Dermis blood vessel endothelial cell (primary cell): ENCODE data around the gene HSH2D. TPM values are rescaled to one million over a fixed set of nuclear protein-coding genes. Genes with fewer than 3 reads are reported as not detected.

Experiments used
- DNase-seq: peaks from one replicate; pipeline ENCODE4 v3.0.0; 2010
- total RNA-seq: library from RNA; depleted of rRNA; stranded (reverse); fragments of >200 nt; gene quantifications from 2 replicates; pipeline ENCODE4 v1.2.3, GENCODE V29; 2014

The HSH2D gene
- total RNA-seq, 1 donor from 2014 or later, result not detected

GRCh38 chr19:16198370-16198651 lies 54.8 kb downstream of the HSH2D start:
- peak; percentile 7 for DNase-seq

DNA sequence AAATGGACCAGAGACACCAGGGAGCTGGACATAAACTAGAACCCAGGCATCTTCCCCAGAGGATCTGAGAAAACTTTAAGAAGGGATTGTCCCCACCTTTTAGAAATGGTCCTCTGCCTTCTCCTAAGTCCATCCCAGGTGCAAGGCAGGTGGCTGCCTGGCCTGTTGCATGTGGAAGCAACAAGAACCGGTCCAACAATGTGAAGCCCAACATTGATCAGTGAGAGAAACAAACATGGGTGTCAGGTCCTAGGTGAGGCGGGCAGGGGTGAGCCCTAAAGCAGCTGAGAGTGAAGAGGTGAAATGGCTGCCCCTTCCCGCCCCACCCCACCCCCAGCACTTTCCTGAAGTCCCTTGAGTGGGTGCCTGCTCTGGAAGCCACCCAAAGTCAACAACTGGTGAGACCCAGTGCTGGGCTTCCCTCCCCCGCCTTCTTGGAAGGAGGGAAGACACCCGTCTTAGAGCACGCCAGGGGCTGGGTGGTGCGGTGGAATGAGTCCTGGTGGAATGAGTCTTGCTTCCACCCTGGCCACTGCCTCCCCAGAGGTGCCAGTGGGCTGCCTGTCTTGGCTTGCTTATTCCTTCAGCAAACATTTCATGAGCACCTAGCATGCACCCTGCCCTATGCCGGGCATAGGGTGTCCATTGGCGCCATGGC lies 55.9 kb downstream of the HSH2D start:
- DNase-seq, result no peak

DNA sequence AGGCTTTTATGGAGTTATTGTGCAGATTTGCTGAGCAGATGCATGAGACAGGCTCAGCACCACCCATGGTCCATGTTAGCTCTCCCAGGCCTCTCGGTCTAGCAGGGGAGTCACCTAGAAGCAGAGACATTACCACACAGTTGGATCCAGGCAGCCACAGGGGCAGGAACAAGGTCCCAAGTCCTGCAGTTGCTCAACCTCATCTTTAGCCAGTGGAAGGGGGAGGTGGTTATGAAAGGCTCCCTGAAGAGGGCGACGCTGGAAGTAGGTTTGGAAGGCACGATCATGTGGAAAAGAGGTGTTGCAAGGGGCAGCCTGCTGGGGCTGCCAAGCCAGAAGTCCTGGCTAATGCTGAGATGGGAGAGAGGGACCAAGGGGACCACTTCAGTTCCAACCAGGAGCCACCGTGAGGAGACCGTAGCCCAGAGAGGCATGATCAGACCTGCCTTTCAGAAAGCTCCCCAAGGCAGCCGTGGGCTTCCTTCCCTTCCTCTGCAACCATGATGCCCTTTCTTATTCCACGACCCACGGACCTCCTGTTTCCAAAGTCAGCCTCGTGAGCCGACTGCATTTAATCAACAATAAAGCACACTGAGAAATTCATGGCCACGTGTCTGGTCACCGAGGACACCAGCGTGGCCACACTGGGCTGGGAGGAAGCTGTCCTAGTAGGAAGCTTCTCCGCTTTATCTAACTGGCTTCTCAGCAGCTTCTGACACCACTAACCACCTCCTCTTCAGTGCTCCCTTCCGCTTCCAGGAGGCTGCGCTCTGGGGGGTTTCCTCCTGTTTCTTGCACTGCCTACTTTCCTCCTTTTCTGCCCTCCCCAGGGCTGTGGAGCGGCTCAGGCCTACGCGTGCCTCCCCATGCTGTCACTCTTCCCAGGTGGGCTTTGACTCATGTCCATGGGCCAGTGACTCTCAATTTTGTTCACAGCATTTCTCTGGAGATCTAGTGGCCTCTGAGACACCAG lies 56.8 kb downstream of the HSH2D start:
- peak; percentile 10 for DNase-seq

DNA sequence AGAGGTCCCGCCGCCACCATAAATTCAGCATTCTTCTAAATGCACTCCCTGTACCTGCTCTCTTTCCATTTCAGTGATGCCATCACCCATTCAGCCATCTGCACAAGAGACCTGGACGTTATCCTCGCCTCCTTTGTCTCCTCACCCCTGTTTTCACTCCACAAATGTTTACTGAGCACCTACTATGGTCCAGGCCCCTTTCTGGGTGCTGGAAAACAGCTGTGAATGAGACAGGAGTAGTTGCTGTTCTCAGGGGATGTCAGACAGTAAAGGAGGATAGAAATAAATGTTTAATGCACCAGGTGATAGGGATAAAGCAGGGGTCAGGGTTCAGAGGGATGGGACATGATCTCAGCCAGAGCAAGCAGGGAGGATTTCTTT lies 57.5 kb downstream of the HSH2D start:
- no peak for DNase-seq

GRCh38 chr19:16202320-16203255 lies 59.1 kb downstream of the HSH2D start:
- no peak for DNase-seq

- no peak for DNase-seq
These were observed 59.9 kb downstream of the HSH2D start for GRCh38 chr19:16203256-16204004.

- no peak for DNase-seq
These were observed 60.5 kb downstream of the HSH2D start for GRCh38 chr19:16204005-16204294.

DNA sequence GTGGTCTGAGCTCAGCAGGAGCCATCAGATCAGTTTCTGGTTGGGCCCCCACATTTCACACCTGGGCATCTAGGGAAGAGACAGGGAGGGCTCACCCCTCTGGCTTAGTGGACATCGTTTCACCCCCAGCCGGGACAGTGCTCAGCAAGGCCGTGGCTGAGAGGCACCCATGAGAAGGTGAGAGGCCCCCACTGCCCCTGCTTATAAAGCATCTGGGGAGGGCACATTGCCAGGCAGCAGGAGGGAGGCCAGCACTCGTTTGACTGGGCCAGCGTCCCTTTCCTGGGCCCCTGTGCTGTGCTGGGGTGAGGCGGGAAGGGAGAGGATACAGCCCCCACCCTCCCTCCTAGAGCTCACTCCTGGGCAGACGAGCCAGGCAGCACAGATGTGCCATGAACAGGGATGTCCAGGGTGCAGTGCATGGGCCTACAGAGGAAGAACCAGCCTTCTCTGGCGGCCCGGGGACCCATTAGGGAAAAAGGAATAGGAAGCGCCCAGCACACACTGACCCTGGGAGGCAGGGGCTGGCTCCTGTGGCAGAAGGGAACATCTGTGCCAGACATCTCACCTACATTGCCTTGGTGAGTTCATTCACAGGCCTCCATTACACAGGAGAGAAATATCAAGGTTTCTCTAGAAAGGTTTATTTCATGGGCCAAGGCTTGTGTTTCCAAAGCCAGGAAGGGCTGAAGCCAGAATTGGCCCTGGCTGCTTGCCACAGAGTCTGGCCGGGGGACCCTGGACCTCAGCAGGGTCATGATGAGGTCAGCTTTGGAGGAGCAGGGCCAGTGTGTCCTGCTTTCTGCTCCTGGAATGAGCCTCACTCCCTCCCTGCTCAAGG lies 61.9 kb downstream of the HSH2D start:
- no peak for DNase-seq

DNA sequence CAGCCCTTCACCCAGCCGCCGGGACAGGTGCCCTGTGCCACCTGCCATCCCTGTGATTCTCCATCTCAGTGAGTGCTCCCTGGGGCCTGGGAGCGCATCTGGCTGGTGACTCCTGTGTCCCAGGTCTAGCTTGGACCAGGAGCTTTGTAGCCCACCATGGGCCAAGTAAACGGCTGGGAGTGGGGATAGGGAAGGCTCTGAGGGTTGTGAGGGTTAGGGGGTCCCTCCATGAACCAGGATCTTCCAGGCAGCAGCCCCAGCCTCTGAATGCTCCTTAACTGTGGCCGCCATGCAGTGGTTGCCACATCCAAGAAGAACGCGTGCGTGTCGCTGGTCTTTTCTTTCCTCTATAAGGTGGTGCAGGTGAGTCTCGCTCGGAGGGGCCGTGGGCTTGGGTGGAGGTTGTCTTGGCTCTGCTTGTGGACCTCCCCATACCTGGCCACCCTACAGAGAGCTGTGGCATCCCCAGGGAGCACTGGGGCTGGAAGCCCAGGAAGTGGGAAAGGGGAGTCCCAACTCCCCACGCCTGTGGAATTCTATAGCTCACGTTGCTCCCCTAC lies 62.6 kb downstream of the HSH2D start:
- DNase-seq, result no peak

- no peak for DNase-seq
These were observed 63.2 kb downstream of the HSH2D start for GRCh38 chr19:16206637-16207036.

- DNase-seq, result no peak
These were observed 63.6 kb downstream of the HSH2D start for GRCh38 chr19:16207063-16207462.

DNA sequence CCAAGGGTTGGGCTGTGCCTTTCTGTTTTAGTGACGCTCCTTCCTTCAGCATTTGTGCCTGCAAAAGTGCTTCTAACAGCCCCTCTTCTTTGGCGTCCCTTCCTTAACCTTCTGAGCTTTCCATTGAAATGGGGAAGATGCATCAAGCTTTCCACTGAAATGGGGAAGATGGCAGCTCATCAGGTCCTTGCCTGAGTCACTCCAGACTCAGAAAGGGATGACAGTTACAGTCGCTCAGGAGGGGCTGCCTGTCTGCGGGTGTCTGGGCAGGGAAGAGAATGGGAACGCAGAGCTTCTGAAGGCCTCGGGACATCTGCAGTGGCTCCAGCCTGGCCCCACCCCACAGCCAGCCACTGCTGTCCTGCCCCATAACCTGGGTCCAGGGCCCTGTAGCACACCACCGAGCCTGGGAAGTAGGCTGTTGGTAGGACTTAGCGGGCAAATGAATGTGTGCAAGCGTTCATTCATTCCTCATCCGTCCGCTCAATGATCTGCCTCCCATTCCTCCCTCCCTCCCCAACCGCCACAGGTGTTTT lies 64.1 kb downstream of the HSH2D start:
- no peak for DNase-seq

Other genes with a start within 250 kb of the HSH2D start
- gene CYP4F2, start 245.6 kb upstream of the HSH2D start, total RNA-seq, result not detected in 2 replicates
- gene CYP4F11, start 209.2 kb upstream of the HSH2D start, total RNA-seq, result not detected in 2 replicates
- gene OR10H4, start 194.7 kb upstream of the HSH2D start, total RNA-seq, result not detected in 2 replicates
- gene TPM4, start 67.2 kb upstream of the HSH2D start, total RNA-seq, result 533 and 897 TPM in 2 replicates
- gene RAB8A, start 31.8 kb upstream of the HSH2D start, total RNA-seq, result 66.4 and 73.8 TPM in 2 replicates
- gene CIB3, start 29.8 kb downstream of the HSH2D start, total RNA-seq, result not detected in 2 replicates
- 144 and 166 TPM in 2 replicates for gene FAM32A, start 41.7 kb downstream of the HSH2D start, total RNA-seq
- gene AP1M1, start 54.2 kb downstream of the HSH2D start, total RNA-seq, result 65.9 and 108 TPM in 2 replicates
- 4.4 and 5.1 TPM in 2 replicates for gene KLF2, start 181.1 kb downstream of the HSH2D start, total RNA-seq